Activated CD8-positive, alpha-beta T cell treated with anti-CD3 and anti-CD28 coated beads for 36 hours (primary cell): ENCODE results near the gene PLEK. TPM values are rescaled to one million over a fixed set of nuclear protein-coding genes. Genes with fewer than 3 reads are reported as not detected.
"Not testable (repeated sequence)": the region's sequence is repeated elsewhere in the genome, so short reads cannot be mapped to it uniquely, and the experiment has no call there.

Experiments
- ATAC-seq: fragments of 200-7000 bp; cut with Tn5 transposase; one replicate; pipeline ENCODE4 v1.10.0; 2021; ENCODE audit warnings: mild to moderate bottlenecking, moderate library complexity
- CTCF ChIA-PET: fragments of 350-600 bp; sonication (Branson Sonifier 250); formaldehyde crosslinking; loops from one replicate; lab custom pipeline; 2021; ENCODE audit warnings: antibody characterized with exemption; lab: Charles Lee
- POLR2A ChIA-PET: fragments of 350-600 bp; sonication (Branson Sonifier 250); formaldehyde crosslinking; loops from one replicate; lab custom pipeline; 2021; ENCODE audit warnings: antibody characterized with exemption; lab: Charles Lee
- DNase-seq: peaks from one replicate; pipeline ENCODE4 v3.0.0-alpha.2; 2020
- H3K27ac Mint-ChIP-seq: one replicate; pipeline ENCODE4 v1.8.0; 2021; ENCODE audit warnings: mild to moderate bottlenecking, mixed read lengths
- H3K27me3 Mint-ChIP-seq: one replicate; pipeline ENCODE4 v1.8.0; 2021; ENCODE audit warnings: mixed read lengths
- H3K36me3 Mint-ChIP-seq: one replicate; pipeline ENCODE4 v1.8.0; 2021; ENCODE audit warnings: low read depth, mixed read lengths
- H3K4me1 Mint-ChIP-seq: one replicate; pipeline ENCODE4 v1.8.0; 2021; ENCODE audit warnings: low read depth, mixed read lengths
- H3K4me3 Mint-ChIP-seq: one replicate; pipeline ENCODE4 v1.8.0; 2021; ENCODE audit warnings: mild to moderate bottlenecking, moderate library complexity, mixed read lengths
- H3K9me3 Mint-ChIP-seq: one replicate; pipeline ENCODE4 v1.8.0; 2021; ENCODE audit warnings: mixed read lengths
- intact Hi-C: fragments of 100-400 bp; cut with micrococcal nuclease; formaldehyde crosslinking; loops from one replicate; pipeline ENCODE4 v1.10.0; 2022
- total RNA-seq, 2 experiments: library from RNA; stranded (reverse); gene quantifications; one replicate each; pipeline ENCODE4 v1.2.3, GENCODE V29; 2021
- TF ChIP-seq, protein P1 (sequence below): fragments of 200-600 bp; IDR thresholded peaks from one replicate; pipeline ENCODE4 v1.8.0; 2022; ENCODE audit warnings: antibody characterized with exemption, mild to moderate bottlenecking

PLEK gene
- total RNA-seq, 2 experiments from 2014 or later: 4.8 to 6.0 TPM

- peaks cover 9% of the 10 kb centered on the region for H3K27me3 Mint-ChIP-seq
- intact Hi-C loops: no loop called here
- ATAC-seq: no peak
Observed at GRCh38 chr2:68372485-68372884, 7.4 kb downstream of the PLEK start.

DNA sequence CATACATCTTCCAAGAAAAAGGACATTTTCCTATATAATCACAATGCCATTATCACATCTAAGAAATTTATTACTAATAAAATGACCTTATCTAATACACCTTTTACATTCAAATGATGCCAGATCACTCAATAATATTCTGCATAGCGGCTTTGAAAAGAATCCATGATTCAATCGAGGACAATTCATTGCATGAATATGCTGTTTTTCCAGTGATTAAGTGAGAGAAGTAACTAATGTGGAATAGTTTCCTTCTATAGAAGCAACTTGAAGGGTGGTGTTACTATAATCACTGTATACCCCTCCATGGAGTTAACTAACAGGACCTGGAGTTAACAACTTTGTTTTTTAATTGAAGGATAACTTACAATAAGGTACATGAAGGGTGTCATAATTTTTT, 9.1 kb downstream of the PLEK start:
- H3K4me3 Mint-ChIP-seq: no peak overlapping the region
- TF ChIP-seq, protein P1, sequence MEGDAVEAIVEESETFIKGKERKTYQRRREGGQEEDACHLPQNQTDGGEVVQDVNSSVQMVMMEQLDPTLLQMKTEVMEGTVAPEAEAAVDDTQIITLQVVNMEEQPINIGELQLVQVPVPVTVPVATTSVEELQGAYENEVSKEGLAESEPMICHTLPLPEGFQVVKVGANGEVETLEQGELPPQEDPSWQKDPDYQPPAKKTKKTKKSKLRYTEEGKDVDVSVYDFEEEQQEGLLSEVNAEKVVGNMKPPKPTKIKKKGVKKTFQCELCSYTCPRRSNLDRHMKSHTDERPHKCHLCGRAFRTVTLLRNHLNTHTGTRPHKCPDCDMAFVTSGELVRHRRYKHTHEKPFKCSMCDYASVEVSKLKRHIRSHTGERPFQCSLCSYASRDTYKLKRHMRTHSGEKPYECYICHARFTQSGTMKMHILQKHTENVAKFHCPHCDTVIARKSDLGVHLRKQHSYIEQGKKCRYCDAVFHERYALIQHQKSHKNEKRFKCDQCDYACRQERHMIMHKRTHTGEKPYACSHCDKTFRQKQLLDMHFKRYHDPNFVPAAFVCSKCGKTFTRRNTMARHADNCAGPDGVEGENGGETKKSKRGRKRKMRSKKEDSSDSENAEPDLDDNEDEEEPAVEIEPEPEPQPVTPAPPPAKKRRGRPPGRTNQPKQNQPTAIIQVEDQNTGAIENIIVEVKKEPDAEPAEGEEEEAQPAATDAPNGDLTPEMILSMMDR: no peak
- peaks cover 9% of the 10 kb centered on the region for H3K27me3 Mint-ChIP-seq
- no peaks in the 10 kb centered on the region for H3K36me3 Mint-ChIP-seq
- ChIA-PET CTCF (interaction anchor here (1.3 to 1.5 kb wide), 2 partner anchors 13 to 67 kb away, joined by 4 to 5 read pairs; no protein-coding TSS in a partner anchor), POLR2A (interaction anchor here (1.6 kb wide), 1 partner anchor 68 kb away, joined by 3 read pairs; no protein-coding TSS in a partner anchor)
- no peaks in the 10 kb centered on the region for H3K9me3 Mint-ChIP-seq
- peaks cover 41% of the 10 kb centered on the region for H3K4me1 Mint-ChIP-seq
- ATAC-seq (no peak), DNase-seq (no peak)
- intact Hi-C loops: no loop called here
- H3K27ac Mint-ChIP-seq: no peak overlapping the region

More at GRCh38 chr2:68372485-68372884, 7.4 kb downstream of the PLEK start:
- H3K27ac Mint-ChIP-seq: peak overlapping the region; percentile 28
- no peaks in the 10 kb centered on the region for H3K9me3 Mint-ChIP-seq
- H3K4me1 Mint-ChIP-seq: peaks cover 30% of the 10 kb centered on the region
- TF ChIP-seq, protein P1: no peak
- DNase-seq: no peak
- no peaks in the 10 kb centered on the region for H3K36me3 Mint-ChIP-seq
- ChIA-PET CTCF (interaction anchor here (3.2 kb wide), 1 partner anchor 69 kb away, joined by 17 read pairs; no protein-coding TSS in a partner anchor), POLR2A (interaction anchor here (1.6 kb wide), 1 partner anchor 69 kb away, joined by 3 read pairs; no protein-coding TSS in a partner anchor)
- no peak overlapping the region for H3K4me3 Mint-ChIP-seq

GRCh38 chr2:68375582-68375981, 10.5 kb downstream of the PLEK start:
- H3K27me3 Mint-ChIP-seq: peaks cover 6% of the 10 kb centered on the region
- H3K9me3 Mint-ChIP-seq: no peaks in the 10 kb centered on the region
- peaks cover 3% of the 10 kb centered on the region for H3K36me3 Mint-ChIP-seq
- no peak overlapping the region for H3K4me3 Mint-ChIP-seq
- CTCF ChIA-PET: no interaction called here
- TF ChIP-seq, protein P1: no peak
- POLR2A ChIA-PET: no interaction called here
- peaks cover 52% of the 10 kb centered on the region for H3K4me1 Mint-ChIP-seq
- intact Hi-C loops: no loop called here
- ATAC-seq (no peak), DNase-seq (no peak)
- H3K27ac Mint-ChIP-seq: no peak overlapping the region

DNA sequence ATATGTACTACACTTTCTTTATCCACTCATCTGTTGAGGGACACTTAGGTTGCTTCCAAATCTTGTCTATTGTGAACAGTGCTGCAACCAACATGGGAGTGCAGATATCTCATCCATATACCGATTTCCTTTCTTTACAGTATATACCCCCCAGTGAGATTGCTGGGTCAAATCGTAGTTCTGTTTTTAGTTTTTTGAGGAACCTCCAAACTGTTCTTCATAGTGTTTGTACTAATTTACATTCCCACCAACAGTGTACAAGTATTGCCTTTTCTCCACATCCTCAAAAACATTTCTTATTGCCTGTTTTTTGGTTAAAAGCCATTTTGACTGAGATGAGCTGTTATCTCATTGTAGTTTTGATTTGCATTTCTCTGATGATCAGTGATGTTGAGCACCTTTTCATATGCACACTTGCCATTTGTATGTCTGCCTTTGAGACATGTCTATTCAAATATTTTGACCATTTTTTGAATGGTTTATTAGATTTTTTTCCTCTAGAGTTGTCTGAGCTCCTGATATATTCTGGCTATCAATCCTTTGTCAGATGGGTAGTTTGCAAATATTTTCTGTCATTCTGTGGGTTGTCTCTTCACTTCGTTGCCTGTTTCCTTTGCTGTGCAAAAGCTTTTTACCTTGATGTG, 12.2 kb downstream of the PLEK start:
- ATAC-seq (no peak), DNase-seq (no peak)
- POLR2A ChIA-PET: no interaction called here
- H3K4me1 Mint-ChIP-seq: peaks cover 48% of the 10 kb centered on the region
- H3K27me3 Mint-ChIP-seq: peaks cover 8% of the 10 kb centered on the region
- H3K9me3 Mint-ChIP-seq: no peaks in the 10 kb centered on the region
- H3K36me3 Mint-ChIP-seq: peaks cover 5% of the 10 kb centered on the region
- H3K4me3 Mint-ChIP-seq: no peak overlapping the region
- TF ChIP-seq, protein P1: no peak
- CTCF ChIA-PET: interaction anchor here (0.9 kb wide), 1 partner anchor 20 kb away, joined by 3 read pairs; no protein-coding TSS in a partner anchor
- intact Hi-C loops: no loop called here
- peak overlapping the region; percentile 30 for H3K27ac Mint-ChIP-seq

GRCh38 chr2:68378779-68379178, 13.7 kb downstream of the PLEK start:
- H3K36me3 Mint-ChIP-seq, H3K4me3 Mint-ChIP-seq, DNase-seq, H3K27me3 Mint-ChIP-seq, intact Hi-C loops, H3K9me3 Mint-ChIP-seq, ATAC-seq: not testable (repeated sequence)
- CTCF ChIA-PET: interaction anchor here (0.6 to 3.4 kb wide), 5 partner anchors 10 to 75 kb away, joined by 3 to 25 read pairs (median 4); no protein-coding TSS in a partner anchor
- Mint-ChIP-seq H3K27ac (peak overlapping the region; percentile 90), H3K4me1 (peaks cover 49% of the 10 kb centered on the region)
- POLR2A ChIA-PET: interaction anchor here (0.7 to 2.0 kb wide), 3 partner anchors 8 to 41 kb away, joined by 3 to 9 read pairs (median 3); no protein-coding TSS in a partner anchor
